HG02852 (cell line): ENCODE results near the gene PGRMC2.

Experiments
- ATAC-seq: cut with Tn5 transposase; IDR thresholded peaks from one replicate; pipeline ENCODE4 v1.9.1; 2021; ENCODE audit warnings: mild to moderate bottlenecking, moderate library complexity; ENCODE audit not compliant: unreplicated experiment

Gene PGRMC2, protein sequence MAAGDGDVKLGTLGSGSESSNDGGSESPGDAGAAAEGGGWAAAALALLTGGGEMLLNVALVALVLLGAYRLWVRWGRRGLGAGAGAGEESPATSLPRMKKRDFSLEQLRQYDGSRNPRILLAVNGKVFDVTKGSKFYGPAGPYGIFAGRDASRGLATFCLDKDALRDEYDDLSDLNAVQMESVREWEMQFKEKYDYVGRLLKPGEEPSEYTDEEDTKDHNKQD

DNA sequence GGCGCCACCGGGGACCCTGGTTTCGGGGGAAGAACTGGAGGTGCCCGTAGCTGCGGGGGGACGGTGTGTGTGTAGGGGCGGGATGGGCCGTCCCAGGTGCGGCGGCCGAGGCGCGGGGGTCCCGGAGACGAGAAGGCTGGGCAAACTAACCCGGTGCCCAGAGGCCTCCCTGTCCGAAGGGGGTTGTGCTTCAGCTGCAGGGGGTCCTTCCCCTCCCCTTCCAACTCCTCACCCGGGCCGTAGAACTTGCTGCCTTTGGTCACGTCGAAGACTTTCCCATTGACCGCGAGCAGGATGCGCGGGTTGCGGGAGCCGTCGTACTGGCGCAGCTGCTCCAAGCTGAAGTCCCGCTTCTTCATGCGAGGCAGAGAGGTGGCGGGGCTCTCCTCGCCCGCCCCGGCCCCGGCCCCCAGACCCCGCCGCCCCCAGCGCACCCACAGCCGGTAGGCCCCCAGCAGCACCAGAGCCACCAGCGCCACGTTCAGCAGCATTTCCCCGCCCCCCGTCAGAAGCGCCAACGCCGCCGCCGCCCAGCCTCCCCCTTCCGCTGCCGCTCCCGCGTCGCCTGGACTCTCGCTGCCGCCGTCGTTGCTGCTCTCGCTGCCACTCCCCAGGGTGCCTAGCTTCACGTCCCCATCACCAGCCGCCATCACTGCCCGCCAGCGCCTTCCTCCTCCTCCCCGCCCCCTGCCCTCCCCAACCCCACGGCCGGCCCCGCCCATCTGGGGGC, at the start of gene PGRMC2:
PGRMC2 (minus strand) TSS at position 673 of the 730 bp plus-strand sequence; CDS start at position 650, 23 bp downstream.
- ATAC-seq, result peak; percentile 15

DNA sequence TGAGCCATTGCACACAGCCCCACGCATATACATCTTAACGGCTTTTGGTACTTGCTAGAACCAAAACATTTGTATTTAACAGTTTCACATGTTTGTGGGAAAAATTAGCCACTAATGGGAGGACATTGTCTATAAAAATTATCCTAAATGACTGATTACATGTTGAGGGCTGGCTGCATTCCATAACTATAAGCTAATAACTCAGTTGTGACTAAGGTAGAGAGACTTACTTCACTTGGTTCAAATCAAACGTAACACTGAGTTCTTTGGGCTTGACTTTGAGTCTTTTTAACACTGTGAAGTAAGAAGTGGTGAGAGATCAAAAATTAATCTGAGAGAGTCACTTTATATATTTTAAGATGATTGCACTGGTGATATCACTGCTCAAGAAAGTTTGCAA, 47.9 kb upstream of the PGRMC2 start:
- no peak for ATAC-seq

DNA sequence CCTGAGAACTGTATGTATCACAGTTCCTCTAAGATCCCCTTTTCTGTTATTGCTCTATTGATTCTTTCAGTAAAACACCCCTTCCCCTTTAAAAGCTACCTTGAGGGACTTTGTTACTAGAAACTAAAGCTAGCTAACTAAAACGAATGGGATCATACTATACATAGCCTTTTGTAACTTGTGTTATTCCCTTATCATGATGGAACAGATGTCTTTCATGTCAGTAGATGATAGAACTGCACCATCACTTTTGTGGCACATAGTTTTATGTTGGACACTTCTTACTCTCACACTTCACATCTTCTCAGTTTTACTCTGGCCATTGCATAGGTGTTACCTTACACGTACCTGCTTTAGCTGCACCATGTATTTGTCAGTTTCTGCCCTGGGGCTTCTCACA, 46.6 kb upstream of the PGRMC2 start:
- no peak for ATAC-seq

DNA sequence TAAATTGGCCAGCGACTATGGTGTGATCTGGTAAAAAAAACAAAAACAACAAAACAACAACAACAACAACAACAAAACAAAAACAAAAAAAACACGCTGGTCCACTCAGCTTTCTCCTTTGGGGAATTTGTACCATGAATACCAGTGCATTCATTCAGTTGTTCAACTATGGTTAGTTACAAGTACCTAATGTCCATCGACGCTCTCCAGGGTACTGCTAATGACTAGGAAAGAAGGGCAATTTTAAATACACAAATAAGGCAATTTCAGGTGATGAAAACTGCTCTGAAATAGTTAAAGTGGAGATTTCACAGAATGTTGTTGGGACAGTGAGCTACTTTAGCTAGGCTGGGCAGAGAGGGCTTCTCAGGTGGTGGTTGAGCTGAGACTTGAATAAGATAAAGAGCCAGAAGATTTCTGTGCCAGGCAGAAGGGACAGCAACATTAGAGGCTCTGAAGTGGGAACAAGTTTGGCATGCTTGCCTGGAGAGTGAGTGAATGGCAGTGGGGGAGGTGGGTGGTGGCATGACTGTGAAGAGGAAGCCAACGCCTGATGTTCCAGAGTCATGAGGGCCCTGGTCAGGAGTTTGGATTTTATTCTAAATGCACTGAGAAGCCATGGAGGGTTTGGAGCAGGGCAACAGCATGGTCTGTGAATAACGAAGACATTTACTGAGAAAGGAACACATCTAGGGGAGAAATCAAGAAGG, 45.9 kb upstream of the PGRMC2 start:
- no peak for ATAC-seq

DNA sequence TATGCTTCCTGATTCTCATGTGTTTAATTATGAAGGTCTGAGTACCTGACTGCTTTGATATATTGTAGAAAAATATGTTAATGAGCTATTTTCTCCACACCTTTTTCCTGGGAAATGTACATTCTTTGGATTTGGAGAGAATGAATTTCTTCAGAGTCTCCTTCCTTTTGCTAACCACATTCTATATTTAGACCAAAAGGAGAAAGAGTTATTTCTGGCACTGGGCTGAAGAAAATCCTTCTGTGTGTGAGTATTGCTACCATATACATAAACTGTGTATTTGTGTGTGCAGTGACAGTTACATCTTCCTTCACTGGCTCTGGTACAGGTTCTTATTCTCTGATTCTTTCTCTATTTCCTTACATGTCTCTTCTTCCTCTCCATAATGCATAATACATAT, 44.5 kb upstream of the PGRMC2 start:
- ATAC-seq, result no peak

DNA sequence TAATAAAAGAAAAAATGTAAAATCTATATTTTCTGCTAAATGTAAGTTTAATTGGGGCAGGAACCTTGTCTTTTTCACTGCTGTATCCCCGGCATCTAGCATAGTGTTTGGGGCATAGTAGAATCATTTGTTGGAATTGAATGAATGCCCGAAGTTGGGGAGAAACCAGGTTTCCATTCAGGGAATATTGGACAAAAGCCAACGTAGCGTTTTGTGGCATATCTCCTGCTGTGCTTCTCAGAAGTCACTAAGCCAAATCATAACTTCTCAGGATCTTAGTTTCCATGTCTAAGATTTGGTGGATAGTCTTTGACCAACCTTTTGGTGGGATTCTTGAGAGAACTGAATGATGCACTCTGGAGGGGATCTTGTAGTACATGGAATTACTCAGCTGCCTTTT, 42.0 kb upstream of the PGRMC2 start:
- ATAC-seq, result no peak

DNA sequence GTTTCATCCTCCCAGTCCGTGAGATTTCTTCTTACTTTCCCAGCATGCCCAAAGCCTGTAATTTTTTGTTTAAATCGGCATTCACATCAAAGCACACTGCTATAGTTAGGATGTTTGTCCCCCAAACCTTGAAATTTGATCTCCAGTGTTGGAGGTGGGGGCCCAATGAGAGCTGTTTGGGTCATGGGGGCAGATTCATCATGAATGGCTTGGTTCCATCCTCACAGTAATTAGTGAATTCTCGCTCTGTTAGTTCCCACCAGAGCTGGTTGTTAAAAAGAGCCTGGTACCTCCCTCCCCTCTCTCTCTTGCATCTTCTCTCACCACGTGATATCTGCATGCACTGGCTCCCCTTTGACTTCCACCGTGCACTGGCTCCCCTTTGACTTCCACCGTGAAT, 40.5 kb upstream of the PGRMC2 start:
- ATAC-seq, result no peak

DNA sequence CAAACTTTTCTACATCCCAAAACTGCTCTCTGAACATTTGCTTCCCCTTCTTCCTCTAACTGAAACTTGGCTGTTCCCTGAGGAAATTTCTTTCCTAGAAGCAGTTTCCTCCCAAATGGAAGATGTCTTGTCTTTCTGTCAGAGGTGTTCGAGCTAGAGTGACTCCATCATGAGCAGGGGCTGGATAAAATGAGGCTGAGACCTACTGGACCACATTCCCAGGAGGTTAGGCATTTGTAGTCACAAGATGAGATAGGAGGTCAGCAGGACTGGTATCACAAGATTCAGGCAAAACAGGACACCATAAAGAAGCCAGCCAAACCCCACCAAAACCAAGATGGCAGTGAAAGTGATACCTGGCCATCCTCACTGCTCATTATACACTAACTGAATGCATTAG, 35.8 kb upstream of the PGRMC2 start:
- ATAC-seq, result no peak

DNA sequence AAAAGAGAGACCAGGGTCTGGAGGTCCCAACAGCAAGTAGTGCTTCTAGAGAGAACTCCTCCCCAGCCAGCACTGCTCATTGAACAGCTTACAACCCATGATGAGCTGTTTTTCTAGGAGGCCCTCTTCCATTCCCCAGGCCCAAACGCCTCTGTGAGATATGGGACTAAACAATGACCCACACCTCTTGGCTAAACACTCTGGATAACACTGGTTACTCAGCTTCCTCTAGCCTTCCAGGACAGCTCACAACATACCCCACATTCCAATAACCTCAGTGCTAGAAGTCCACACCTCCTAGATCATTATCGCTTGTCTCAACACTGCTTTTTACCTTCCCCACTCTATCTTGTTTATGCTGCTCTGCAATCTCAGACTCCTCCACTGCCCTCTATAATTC, 35.4 kb upstream of the PGRMC2 start:
- ATAC-seq, result no peak

DNA sequence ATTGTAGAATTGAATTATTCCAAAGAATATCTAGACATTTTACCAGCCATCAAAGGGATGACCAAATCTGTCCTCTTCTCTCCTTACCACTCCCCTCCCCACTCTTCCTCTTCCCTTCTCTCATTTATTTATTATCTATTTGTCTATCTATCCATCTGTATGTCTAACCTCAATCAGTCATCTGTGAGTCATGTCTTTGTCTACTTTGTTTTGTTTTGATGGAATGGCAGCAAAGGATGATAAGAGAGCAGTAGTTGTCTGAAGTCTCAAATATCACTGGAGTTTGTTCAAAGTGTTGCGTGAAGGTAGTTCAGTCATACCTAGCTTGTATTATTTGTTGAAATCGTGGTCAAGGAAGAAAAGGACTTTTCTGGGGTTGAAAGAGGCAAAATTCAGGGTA, 34.7 kb upstream of the PGRMC2 start:
- no peak for ATAC-seq

DNA sequence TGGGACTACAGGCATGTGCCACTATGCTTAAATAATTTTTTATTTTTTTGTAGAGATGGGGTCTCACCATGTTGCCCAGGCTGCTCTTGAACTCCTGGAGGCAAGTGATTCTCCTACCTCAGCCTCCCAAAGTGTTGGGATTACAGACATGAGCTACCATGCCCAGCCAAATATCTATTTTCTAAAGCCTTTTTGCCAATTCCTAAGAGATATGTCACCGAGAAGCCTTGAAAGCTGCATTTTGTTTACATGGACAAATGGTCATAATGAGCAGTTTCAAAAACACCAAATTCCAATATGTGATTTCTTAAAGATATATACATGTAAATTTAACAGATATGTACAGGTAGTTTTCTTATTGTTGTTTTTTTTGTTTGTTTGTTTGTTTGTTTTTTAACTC, 33.0 kb upstream of the PGRMC2 start:
- ATAC-seq, result no peak

DNA sequence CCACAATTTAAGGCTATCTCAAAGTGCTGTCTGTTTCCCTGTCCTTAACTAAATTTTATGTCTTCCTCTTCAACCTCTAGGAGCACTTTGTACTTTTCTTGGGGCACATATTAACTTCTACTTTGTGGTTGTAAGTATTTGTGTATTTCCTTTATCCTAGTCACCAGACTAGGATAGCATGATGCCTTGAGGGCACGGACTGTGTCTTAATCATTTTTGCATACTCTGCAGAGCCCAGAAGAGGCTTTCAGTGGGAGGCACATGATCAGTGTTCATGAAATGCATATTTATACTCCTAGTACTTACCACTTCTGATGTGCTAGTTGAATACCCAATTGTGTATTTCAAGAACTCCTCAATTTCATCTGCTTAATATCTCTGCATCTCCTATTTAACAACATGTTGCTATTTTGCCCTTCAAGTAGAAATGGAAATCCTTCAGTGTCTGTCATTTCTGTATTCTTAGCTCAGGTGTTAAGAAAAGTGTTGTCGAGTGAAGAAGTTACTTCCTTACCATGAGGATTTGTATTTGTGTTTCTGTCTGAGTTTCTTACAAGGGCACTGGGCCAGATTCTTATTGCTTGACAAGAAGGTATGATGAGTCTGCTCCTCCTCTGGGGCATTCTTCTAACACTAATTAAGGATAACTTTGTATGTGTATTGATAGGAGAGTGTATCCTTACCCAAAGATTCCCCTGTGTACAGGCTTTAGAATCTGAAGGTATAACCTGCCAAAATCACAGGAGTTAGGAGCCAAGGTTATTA, 28.3 kb upstream of the PGRMC2 start:
- ATAC-seq, result no peak

DNA sequence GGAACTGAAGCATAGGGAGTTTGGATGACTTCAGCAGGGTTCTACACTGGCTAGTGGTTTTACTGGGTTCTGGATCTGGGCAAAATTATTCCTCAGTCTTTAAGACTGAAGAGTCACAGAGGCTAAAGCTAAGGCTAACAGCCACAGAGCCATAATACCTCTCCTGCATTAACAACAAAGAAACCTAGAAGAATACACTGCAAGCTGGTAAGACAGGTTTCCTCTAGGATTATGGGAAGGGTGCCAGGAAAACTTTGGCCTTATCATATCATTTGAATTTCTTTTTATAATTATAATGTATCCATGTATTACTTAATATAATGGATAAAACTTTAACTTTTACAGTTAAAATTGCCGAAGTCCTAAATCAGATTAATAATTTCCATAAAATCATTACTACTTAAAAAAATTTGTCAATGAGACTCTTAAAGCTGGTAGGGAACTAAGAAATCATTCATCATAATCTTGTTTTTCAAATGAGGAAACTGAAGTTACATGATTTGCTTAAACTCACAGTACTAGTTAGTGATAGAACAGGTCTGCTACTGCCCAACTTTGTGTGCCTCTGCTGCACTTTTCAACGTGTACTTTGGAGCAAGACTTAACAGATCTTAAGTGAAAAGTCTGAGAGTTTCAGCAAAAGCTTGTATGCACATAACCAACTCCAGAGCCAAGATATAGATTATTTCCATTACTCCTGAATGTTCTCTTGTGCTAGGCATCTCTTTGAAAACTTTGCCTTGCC, 24.2 kb upstream of the PGRMC2 start:
- no peak for ATAC-seq

DNA sequence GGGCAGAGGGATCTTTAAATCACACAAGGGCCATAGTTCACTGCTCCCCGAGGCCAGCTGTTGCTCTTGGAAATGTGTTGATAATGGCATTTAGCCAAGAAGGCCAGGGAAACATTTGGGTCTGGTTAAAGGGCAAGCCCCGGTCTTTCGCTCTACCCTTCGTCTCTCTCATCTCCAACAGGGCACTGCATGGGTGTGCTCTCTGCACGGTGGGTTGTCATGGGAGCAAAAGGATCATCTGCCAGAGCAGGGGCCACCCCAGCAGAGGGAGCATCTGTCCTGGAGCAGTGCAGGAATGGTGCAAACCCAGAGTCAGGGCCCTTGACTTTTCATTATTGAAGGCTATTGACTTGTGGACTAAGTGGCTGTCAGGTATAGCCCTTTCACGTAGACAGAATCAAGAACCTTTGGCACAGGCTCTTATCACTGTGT, 22.7 kb upstream of the PGRMC2 start:
- no peak for ATAC-seq

DNA sequence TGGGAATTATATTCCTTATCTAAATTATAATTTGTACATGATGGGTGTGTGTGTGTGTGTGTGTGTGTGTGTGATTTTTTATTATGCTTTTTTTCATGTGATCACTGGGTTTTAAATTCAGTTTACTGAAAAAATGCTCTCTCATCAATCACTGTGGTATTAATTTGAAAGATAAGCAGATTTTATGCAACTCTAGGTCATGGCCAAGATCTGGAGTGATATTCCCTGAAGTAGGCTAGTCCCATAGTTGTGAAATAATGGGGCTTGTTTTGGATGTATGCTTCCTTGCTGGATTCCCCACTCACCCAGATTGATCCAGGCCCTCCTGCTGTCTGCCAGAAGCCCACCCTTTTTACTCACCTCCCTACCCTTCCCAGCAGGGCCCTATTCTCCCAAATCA, 22.0 kb upstream of the PGRMC2 start:
- no peak for ATAC-seq

DNA sequence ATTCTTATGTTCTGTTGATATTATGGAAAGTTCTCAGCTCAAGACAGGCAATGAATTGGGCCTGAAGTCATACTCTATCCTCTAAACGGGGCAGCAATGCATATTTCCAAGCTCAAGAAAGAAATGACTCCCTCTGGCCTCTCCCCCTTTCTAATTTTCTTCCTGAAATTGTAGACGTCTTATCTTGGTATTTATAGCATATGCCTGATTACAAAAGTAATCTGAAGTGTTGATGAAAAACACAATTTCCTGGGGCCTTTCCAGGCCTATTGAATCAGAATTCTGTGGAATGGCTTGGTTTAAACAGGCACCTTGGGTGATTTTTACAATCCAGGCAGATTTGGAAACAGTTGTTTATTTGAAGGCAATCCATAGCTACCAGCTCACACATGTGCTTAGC, 21.4 kb upstream of the PGRMC2 start:
- no peak for ATAC-seq

DNA sequence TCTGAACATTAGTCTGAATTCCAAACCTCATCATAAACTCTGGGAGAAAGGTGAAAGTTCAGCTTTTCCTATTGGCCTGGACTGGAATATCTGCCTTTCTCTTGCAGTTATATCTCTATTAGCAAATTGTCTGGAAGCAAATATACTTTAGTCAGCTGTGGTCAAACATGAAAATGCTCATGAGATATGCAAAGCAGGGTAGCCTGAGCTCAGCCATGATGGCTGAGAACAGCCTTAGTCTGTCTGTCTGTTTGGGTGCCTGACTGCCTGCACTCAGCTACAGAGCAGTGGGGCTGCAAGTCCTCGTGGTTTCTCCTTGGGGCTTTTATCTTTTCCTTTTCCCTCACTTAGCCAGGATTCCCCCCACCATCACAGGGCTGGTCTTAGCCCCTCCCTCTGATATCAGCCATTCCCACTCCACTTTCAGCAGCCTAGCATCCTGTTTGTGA, 19.5 kb upstream of the PGRMC2 start:
- peak; percentile 89 for ATAC-seq

DNA sequence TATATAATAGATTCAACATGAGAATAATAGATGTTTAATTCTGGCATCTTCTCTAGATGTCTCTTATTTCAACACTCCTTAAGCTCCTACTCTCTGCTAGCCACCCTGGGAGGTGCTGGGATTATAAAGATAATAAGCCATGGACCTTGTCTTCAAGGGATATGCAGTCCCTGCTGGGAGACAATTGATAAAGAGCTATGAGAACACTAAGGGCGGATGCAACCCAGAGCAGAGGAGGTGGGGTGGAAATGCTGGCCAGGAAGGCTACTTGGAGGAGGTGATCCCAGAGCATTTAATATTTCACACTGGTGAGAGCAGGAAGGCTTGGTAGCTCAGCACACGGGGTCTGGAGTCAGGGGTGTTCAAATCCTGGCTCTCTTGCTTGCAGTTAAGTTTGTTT, 18.3 kb upstream of the PGRMC2 start:
- ATAC-seq, result no peak

DNA sequence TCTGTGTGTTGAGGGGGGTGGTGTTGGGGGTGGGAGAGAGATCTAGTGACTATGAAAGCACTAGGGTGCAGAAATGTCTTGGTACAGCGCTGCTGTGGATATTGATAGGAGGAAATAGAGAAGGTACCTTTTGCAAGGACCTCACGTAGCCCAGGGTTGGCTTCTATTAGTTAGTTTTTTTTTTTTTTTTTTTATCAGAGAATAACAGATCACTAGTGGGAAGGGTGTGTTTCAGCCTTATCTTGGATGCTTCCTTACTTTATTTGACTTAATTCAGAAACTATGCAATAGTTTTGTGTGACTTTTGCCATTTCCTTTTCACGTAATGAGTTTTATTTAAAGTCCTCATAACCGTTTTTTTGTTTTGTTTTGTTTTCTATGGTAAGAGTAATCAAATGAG, 16.4 kb upstream of the PGRMC2 start:
- ATAC-seq, result no peak

DNA sequence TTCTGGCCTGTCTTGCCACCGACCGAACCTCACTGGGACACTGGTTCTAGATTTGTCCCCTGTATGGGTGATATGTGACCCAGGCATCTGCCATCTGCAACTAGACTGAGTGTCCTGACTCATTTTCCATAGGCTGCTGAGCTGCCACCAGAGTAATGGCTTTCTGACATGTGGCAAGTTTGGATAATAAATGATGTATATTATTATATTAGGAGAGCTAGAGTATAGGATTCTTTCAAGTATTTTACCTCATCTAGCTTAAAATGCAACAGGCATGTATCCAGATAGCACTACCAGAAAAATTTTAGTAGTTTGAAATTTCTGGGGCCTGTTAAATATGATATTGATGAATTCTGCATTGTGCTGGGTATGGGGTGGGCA, 15.8 kb upstream of the PGRMC2 start:
- no peak for ATAC-seq

DNA sequence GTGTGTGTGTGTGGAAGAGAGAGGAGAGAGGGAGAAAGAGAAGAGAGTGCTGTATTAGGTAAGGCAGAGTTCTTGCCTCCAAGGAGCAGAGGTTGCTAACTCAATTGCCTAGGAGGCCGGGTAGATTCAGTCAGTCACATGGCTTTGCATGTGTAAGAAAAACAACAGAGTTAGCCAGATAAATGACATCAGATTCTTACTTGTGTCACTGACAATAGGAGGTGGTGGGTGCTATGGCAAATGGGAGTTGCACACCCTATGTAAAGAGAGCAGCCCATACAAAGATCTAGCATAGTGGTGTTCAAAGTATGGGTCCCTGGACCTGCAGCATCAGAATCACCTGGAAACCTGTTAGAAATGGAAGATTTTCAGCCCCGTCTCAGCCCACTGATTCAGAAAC, 14.4 kb upstream of the PGRMC2 start:
- ATAC-seq, result no peak
